K562 (cell line): ENCODE results near the gene PSMA7. TPM values are rescaled to one million over a fixed set of nuclear protein-coding genes. Genes with fewer than 3 reads are reported as not detected.

Experiments used
- ATAC-seq: fragments of 200-7000 bp; cut with Tn5 transposase; 3 replicates; pipeline ENCODE4 v1.9.1; 2020; ENCODE audit warnings: moderate library complexity
- BruUV-seq: library from RNA; stranded (reverse); fragments of 400-500 nt; replicated peaks from 2 replicates; lab custom pipeline; 2021; lab: Mats Ljungman, UMichigan
- CTCF ChIA-PET: fragments of 300-600 bp; formaldehyde crosslinking; extraction: SDS; loops from one replicate; lab custom pipeline; 2021; ENCODE audit warnings: low intra/inter-chr PET ratio; lab: Yijun Ruan, JAX
- POLR2A ChIA-PET: fragments of 300-600, 350-650 bp; sonication (Branson Sonifier 250); formaldehyde crosslinking; extraction: SDS; loops from one replicate; lab custom pipeline; 2021; ENCODE audit warnings: antibody characterized with exemption, inconsistent platforms; lab: Yijun Ruan, JAX
- DNase-seq, 4 experiments: peaks; one replicate each; pipeline versions ENCODE4 v3.0.0 to v3.0.0-alpha.2; 2011 to 2018; ENCODE audit warnings: low spot score in 3 of 4, mixed read lengths in 3 of 4; ENCODE audit errors: extremely low read depth in 1 of 4
- FAIRE-seq: peaks from 2 replicates; lab custom pipeline; 2011; peaks lifted over from hg19 to GRCh38; lab: Jason Lieb, UNC
- H2AFZ ChIP-seq: 2 replicates; pipeline ENCODE4 v1.6.0; 2011; ENCODE audit warnings: low read depth, low read length, control low read depth, inconsistent platforms
- H3K27ac ChIP-seq: fragments of 200-600 bp; 3 replicates; pipeline ENCODE4 v1.8.0; 2011; ENCODE audit warnings: low read depth, mild to moderate bottlenecking, control low read depth, inconsistent platforms, low read length, moderate library complexity, mixed read lengths; ENCODE audit errors: extremely low read depth
- H3K27me3 ChIP-seq, 2 experiments: fragments of 300-600 bp in 1 of 2; 2 replicates in 1 of 2; 3 replicates in 1 of 2; pipeline versions ENCODE4 v1.6.0 to v1.8.0; 2011; ENCODE audit warnings: inconsistent platforms in 2 of 2, low read length in 2 of 2, mild to moderate bottlenecking in 1 of 2, mixed read lengths in 1 of 2, moderate library complexity in 1 of 2; ENCODE audit not compliant: control insufficient read depth in 2 of 2, insufficient read depth in 2 of 2
- H3K36me3 ChIP-seq: fragments of 300-600 bp; 3 replicates; pipeline ENCODE4 v1.8.0; 2011; ENCODE audit warnings: mild to moderate bottlenecking, low read length, inconsistent platforms; ENCODE audit not compliant: control insufficient read depth, insufficient read depth
- H3K4me1 ChIP-seq, 2 experiments: fragments of 200-600 bp in 1 of 2; replicated peaks in 1 of 2; 2 replicates in 1 of 2; 3 replicates in 1 of 2; pipeline versions ENCODE4 v1.5.1 to v1.8.0; 2011; ENCODE audit warnings: inconsistent platforms in 2 of 2, low read length in 2 of 2, mild to moderate bottlenecking in 1 of 2, mixed read lengths in 1 of 2, moderate library complexity in 1 of 2; ENCODE audit not compliant: control insufficient read depth in 2 of 2, insufficient read depth in 2 of 2
- H3K4me2 ChIP-seq: 2 replicates; pipeline ENCODE4 v1.6.1; 2011; ENCODE audit warnings: low read length, control low read depth, inconsistent platforms, mixed read lengths; ENCODE audit not compliant: insufficient read depth
- H3K4me3 ChIP-seq: fragments of 200-600 bp; sonication (generic), shearing (Covaris generic); 2 replicates; pipeline ENCODE4 v1.5.1; 2016; ENCODE audit warnings: control low read depth, inconsistent platforms
- H3K79me2 ChIP-seq: fragments of 200-600 bp; 3 replicates; pipeline ENCODE4 v1.8.0; 2011; ENCODE audit warnings: low read length, inconsistent platforms; ENCODE audit not compliant: control insufficient read depth, insufficient read depth
- H3K9ac ChIP-seq, 2 experiments: 2 replicates each; pipeline versions ENCODE4 v1.6.0 to v1.6.1; 2011; ENCODE audit warnings: low read depth in 2 of 2, low read length in 2 of 2, control low read depth in 1 of 2, inconsistent platforms in 1 of 2, mild to moderate bottlenecking in 1 of 2, mixed read lengths in 1 of 2; ENCODE audit not compliant: insufficient read depth in 1 of 2
- H3K9me1 ChIP-seq: one replicate; pipeline ENCODE4 v1.6.0; 2011; ENCODE audit warnings: inconsistent platforms, mild to moderate bottlenecking, low read length, moderate library complexity; ENCODE audit not compliant: control insufficient read depth, insufficient read depth
- H3K9me3 ChIP-seq: replicated peaks from 2 replicates; pipeline ENCODE4 v1.5.1; 2011; ENCODE audit warnings: low read depth, low read length, inconsistent platforms; ENCODE audit not compliant: control insufficient read depth, insufficient read depth
- H4K20me1 ChIP-seq: replicated peaks from 2 replicates; pipeline ENCODE4 v1.6.1; 2011; ENCODE audit warnings: low read length, inconsistent platforms, mixed read lengths; ENCODE audit not compliant: control insufficient read depth, insufficient read depth
- CBX2 ChIP-seq: fragments of 200-600 bp; sonication (generic); IDR thresholded peaks from one replicate; pipeline ENCODE4 v1.6.1; 2012; ENCODE audit warnings: mild to moderate bottlenecking, low read length, inconsistent platforms; ENCODE audit not compliant: insufficient read depth, poor library complexity, severe bottlenecking
- POLR2G ChIP-seq: fragments of 200-400 bp; formaldehyde crosslinking; IDR thresholded peaks from 2 replicates; pipeline ENCODE4 v1.6.1; 2017; ENCODE audit warnings: low read depth, mild to moderate bottlenecking, antibody characterized with exemption, low read length, moderate library complexity
- ZEB2 ChIP-seq: fragments of 450-650 bp; IDR thresholded peaks from 2 replicates; pipeline ENCODE4 v1.6.1; 2016
- ZNF263 ChIP-seq: sonication (generic); formaldehyde crosslinking; IDR thresholded peaks from 2 replicates; pipeline ENCODE4 v1.8.0; 2022; ENCODE audit warnings: mild to moderate bottlenecking, missing genetic modification reagents, borderline replicate concordance
- WGBS: fragments of 100-300 bp; shearing (Covaris generic); methylation state at CpG from one replicate; pipeline ENCODE4 v1.1.6; 2016; ENCODE audit warnings: low coverage, mixed read lengths; ENCODE audit not compliant: insufficient coverage; ENCODE audit errors: missing lambda C conversion rate; 5-methylcytosine and 5-hydroxymethylcytosine counted together
- in situ Hi-C: fragments of 300-500 bp; cut with MboI; formaldehyde crosslinking; loops from 4 replicates; pipeline ENCODE4 v1.15.0; 2018; ENCODE audit warnings: inconsistent platforms, mixed read lengths
- intact Hi-C: fragments of 100-400 bp; cut with micrococcal nuclease; formaldehyde crosslinking; loops from 2 replicates; pipeline ENCODE4 v1.14.2; 2022
- polyA plus RNA-seq, 8 experiments: library from polyadenylated mRNA; depleted of rRNA in 4 of 8; stranded (reverse) in 5 of 8; unstranded in 3 of 8; fragments of >200 nt; fragmentation: Nextera tagmentation in 2 of 8; fragmentation: Illumina TruSeq in 1 of 8; extraction: Ambion mirVana in 2 of 8; extraction: Trizol in 1 of 8; gene quantifications; 2 replicates each; pipeline versions ENCODE4 v1.2.1 to v1.2.3, GENCODE V29; 2011 to 2014; ENCODE audit warnings: inconsistent platforms in 1 of 8, missing spikeins in 1 of 8
- total RNA-seq, 7 experiments: library from RNA; depleted of rRNA in 6 of 7; stranded (reverse); fragments of >200 nt in 6 of 7; fragmentation: Illumina TruSeq in 2 of 7; extraction: Trizol in 2 of 7; gene quantifications; 2 replicates each; pipeline versions ENCODE4 v1.2.1 to v1.2.3, GENCODE V29; 2011 to 2021; ENCODE audit warnings: low replicate concordance in 1 of 7

The PSMA7 gene
- total and polyA plus RNA-seq, 9 of the 15 experiments (the other 6 are each of a cell fraction or from before 2014, with no cell fraction given): 257 to 510 (median 393) TPM

GRCh38 chr20:62174870-62175624 is 31.9 kb upstream of the PSMA7 start:
- no peak for FAIRE-seq
- in situ Hi-C loops: no loop called here
- intact Hi-C loops: no loop called here
- BruUV-seq: no TSS peak
- Histone ChIP-seq H3K36me3 (peaks cover 63% of the 10 kb centered on the region; the same call in 1 of the 3 replicates), H3K79me2 (no peaks in the 10 kb centered on the region), H3K27me3 (no peaks in the 10 kb centered on the region), H3K27ac (no peak overlapping the region), H3K9me1 (no peaks in the 10 kb centered on the region), H3K9me3 (no peaks in the 10 kb centered on the region), H2AFZ (no peak overlapping the region), H3K4me3 (no peak overlapping the region), H4K20me1 (no peaks in the 10 kb centered on the region), H3K4me2 (no peak overlapping the region), H3K4me1 (no peaks in the 10 kb centered on the region), H3K9ac (no peak overlapping the region; a peak in 1 of 4 replicates)
- ATAC-seq: no peak
- POLR2A ChIA-PET: interaction anchor here (0.6 kb wide), 2 partner anchors 18 to 895 kb away, joined by 3 read pairs; no protein-coding TSS in a partner anchor
- WGBS: 98% methylated on average over 17 of the region's 26 CpGs
- no peak for DNase-seq
- TF ChIP-seq ZNF263 (CRISPR knock-in tag) (peak; percentile 51; the same call in 1 of the 2 replicates), ZEB2 (no peak), CBX2 (no peak), POLR2G (peak; percentile 43; the same call in 1 of the 2 replicates)
- CTCF ChIA-PET: no interaction called here
